ENCODE data around the gene TLX3. TPM values are rescaled to one million over a fixed set of nuclear protein-coding genes. Genes with fewer than 3 reads are reported as not detected.

The TLX3 gene
- not detected in 2 replicates for total RNA-seq (ENCODE audit: low replicate concordance)

DNA sequence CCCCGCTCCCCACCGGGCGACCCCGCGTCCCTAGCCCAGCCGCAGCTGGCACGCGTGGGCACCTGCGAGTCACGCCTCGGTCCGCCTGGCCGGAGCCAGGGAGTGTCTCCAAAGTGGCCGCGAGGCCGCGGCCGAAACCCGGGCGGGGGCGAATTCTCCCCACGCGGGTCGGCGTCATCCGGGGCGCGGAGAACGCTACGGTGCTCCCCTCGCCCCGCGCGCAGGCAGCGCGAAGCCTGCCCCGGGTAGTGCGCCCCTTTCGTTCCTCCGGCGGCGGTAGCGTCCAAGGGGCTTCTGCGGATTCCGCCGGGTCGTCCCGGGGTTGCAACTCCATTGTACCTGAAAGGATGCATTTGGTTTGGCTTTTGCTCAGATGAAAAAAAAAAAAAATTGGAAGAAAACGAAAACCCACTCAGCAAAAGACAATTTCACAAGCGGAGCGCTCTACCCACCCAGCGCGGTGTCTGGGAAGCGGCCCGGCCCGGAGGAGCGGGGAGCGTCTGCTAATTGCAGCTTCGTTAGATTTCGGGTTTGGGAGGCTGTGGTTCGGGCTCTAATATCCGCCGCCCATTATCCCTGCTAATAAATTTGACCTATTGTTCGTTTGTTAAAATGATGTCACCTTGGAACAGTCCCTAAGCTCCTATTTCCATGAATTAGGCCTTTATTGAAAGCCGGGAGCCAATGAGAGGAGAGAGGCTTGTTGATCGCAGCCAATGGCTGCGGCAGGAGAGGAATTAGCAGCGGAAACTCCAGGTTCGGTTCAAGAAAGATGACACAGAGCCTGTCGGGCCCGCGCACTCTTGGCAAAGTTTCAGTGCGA lies at the start of gene TLX3:
Gene TLX3, plus strand, starts transcription at position 796 of the 823 bp plus-strand sequence. CDS start 118 bp downstream, outside the sequence.
- H3K4me3 ChIP-seq (ENCODE audit: low read depth, low read length) = no peak within 1 kb of the TSS
- TF ChIP-seq, protein P1, sequence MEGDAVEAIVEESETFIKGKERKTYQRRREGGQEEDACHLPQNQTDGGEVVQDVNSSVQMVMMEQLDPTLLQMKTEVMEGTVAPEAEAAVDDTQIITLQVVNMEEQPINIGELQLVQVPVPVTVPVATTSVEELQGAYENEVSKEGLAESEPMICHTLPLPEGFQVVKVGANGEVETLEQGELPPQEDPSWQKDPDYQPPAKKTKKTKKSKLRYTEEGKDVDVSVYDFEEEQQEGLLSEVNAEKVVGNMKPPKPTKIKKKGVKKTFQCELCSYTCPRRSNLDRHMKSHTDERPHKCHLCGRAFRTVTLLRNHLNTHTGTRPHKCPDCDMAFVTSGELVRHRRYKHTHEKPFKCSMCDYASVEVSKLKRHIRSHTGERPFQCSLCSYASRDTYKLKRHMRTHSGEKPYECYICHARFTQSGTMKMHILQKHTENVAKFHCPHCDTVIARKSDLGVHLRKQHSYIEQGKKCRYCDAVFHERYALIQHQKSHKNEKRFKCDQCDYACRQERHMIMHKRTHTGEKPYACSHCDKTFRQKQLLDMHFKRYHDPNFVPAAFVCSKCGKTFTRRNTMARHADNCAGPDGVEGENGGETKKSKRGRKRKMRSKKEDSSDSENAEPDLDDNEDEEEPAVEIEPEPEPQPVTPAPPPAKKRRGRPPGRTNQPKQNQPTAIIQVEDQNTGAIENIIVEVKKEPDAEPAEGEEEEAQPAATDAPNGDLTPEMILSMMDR (IDR thresholded peaks at IDR 0.05; ENCODE audit: insufficient read depth, low read length) = no peak
- no peak for DNase-seq (ENCODE audit: low read depth)

DNA sequence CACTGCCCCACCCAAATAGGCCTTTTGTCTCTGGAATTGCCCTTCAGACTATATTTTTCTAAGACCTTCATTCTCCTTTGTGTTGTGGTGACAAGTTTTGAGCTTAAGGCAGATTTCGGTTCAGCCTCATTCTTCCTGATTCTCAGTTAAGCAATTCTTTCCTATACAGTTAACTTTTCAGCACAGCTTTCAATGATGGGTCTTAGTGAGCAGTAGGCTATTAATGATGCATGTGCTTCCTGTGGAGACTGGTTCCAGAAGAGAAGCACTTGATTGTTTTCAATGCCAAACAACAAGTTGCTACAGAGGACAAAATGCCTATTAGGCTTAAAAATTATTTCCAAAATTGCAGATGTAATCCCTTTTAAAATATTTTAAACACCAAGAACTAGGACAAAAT lies 47.7 kb upstream of the TLX3 start:
- no peak overlapping the region for H3K4me3 ChIP-seq (ENCODE audit: low read depth, low read length)
- DNase-seq (ENCODE audit: low read depth) = no peak
- TF ChIP-seq, protein P1 (IDR thresholded peaks at IDR 0.05; ENCODE audit: insufficient read depth, low read length) = no peak

DNA sequence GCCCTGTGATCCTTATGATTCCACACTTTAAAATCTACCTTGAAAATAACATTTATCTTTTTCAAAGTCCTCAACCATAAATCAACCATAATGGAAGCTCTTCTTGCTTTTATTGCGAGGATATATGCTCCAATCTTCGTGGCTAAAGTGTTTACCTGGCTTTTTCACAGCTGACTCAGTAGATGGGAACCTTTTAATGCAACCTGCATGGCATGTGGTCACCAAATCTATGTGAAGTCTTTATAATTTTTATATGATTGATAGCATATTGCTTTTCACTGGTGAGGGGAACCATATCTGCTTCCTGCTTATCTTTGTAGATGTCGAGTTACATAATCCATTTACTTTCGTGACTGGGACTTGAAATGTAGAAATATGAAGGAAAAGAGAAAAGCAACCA lies 47.1 kb upstream of the TLX3 start:
- no peak overlapping the region for H3K4me3 ChIP-seq (ENCODE audit: low read depth, low read length)
- TF ChIP-seq, protein P1 (IDR thresholded peaks at IDR 0.05; ENCODE audit: insufficient read depth, low read length) = no peak
- DNase-seq (ENCODE audit: low read depth) = no peak

DNA sequence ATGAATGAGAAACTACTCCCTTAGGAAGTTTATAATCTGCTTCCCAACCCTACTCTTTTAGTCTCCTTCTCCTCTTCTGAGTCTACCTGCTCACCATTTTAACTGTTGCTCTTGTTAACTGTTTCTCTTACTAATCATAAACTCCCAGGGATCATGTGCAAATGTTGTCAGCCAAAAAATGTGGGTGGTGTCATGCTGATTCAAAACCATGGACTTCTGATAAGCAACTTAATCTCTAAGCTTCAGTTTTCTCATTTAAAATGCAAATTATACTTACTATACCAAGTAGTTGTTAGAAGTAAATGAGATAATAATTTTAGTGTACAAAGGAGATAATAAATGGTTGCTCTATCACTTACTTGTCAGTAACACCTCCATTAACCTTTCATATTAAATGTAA lies 45.9 kb upstream of the TLX3 start:
- H3K4me3 ChIP-seq (ENCODE audit: low read depth, low read length) = no peak overlapping the region
- DNase-seq (ENCODE audit: low read depth) = no peak
- TF ChIP-seq, protein P1 (IDR thresholded peaks at IDR 0.05; ENCODE audit: insufficient read depth, low read length) = no peak

DNA sequence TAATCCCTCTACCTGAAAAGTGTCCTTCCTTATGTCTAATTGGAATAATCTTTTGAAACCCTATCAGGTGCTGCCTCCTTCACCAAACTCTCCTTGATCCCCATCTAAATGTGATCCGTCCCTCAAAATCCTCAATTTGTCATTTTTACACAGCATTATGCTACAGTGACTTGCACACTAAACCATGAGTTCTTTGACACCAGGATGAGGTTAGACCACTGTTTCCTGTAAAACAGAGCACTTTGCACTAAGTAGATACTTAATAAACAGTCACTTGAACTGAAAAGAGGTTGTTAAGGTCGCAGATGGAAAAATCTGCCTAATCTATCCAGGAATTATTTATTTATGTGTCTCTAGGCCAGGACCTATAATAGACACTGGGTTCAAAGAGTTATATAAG lies 44.2 kb upstream of the TLX3 start:
- TF ChIP-seq, protein P1 (IDR thresholded peaks at IDR 0.05; ENCODE audit: insufficient read depth, low read length) = no peak
- DNase-seq (ENCODE audit: low read depth) = no peak
- no peak overlapping the region for H3K4me3 ChIP-seq (ENCODE audit: low read depth, low read length)

DNA sequence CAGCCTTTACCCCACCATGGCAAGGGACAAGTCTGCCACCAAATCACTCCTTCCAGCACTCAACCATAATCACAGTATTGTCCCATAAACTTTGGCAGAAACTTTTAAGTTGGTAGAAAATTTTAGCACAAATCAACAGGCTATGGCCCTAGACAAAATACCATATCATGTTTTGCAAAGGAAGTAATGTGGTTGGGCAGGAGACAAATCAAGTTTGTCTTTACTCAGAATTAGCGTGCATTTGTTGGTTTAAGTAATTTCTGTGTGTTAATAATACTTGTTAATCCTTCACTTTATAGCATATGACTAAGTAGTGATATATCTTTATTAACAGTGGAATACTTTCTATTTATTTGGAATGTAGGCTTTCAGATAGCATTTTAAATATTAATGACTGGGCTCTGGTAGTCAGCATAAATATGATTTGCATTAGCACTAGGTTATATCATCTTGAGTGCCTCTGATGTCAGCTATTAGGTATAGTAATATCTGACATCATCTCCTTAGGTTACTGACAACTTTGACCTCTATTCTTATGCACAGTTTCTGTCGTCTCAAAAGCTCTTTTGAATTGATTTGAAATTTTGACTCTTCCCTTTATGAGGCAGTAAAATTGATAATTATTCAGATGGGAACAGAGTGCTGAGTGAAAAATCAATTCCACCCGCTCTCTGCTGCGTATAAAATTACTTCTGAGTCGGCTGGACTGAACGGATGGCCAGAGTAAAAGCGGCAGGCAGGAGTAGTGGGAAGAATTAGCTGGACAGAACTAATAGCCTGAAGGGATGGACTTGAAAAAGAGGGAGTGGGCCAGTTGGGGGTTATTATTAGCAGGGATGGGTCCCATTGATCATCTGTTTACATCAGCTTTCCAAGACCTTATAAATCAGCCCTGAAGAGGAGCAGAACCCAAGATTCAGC lies 40.1 kb upstream of the TLX3 start:
- TF ChIP-seq, protein P1 (IDR thresholded peaks at IDR 0.05; ENCODE audit: insufficient read depth, low read length) = no peak
- DNase-seq (ENCODE audit: low read depth) = no peak

More for the DNA sequence above, 40.1 kb upstream of the TLX3 start:
- no peak overlapping the region for H3K4me3 ChIP-seq (ENCODE audit: low read depth, low read length)

All from fibroblast of the aortic adventitia (primary cell).